HG03103 (cell line): ENCODE data around the gene ROR2.

Source experiments
- ATAC-seq: cut with Tn5 transposase; IDR thresholded peaks from one replicate; pipeline ENCODE4 v1.9.1; 2021; ENCODE audit warnings: low read depth; ENCODE audit not compliant: unreplicated experiment

ROR2 gene

GRCh38 chr9:91761362-91761761 is 188.7 kb downstream of the ROR2 start:
- ATAC-seq, result no peak

GRCh38 chr9:91760906-91761305 is 189.1 kb downstream of the ROR2 start:
- no peak for ATAC-seq

GRCh38 chr9:91758491-91758981 is 191.5 kb downstream of the ROR2 start:
- no peak for ATAC-seq

GRCh38 chr9:91757782-91758181 is 192.2 kb downstream of the ROR2 start:
- ATAC-seq, result no peak

GRCh38 chr9:91756510-91756780 is 193.6 kb downstream of the ROR2 start:
- ATAC-seq, result no peak

- no peak for ATAC-seq
Measured at GRCh38 chr9:91755761-91756509, 194.1 kb downstream of the ROR2 start.

GRCh38 chr9:91753711-91754110 is 196.3 kb downstream of the ROR2 start:
- no peak for ATAC-seq

GRCh38 chr9:91751922-91752321 is 198.1 kb downstream of the ROR2 start:
- ATAC-seq, result no peak

- no peak for ATAC-seq
Measured at GRCh38 chr9:91750343-91750742, 199.7 kb downstream of the ROR2 start.

GRCh38 chr9:91746904-91747303 is 203.1 kb downstream of the ROR2 start:
- no peak for ATAC-seq

- ATAC-seq, result no peak
Measured at GRCh38 chr9:91746357-91746756, 203.7 kb downstream of the ROR2 start.

- no peak for ATAC-seq
Measured at GRCh38 chr9:91744114-91744513, 205.9 kb downstream of the ROR2 start.

GRCh38 chr9:91741522-91741921 is 208.5 kb downstream of the ROR2 start:
- ATAC-seq, result no peak

- no peak for ATAC-seq
Measured at GRCh38 chr9:91740701-91741100, 209.3 kb downstream of the ROR2 start.

GRCh38 chr9:91736898-91737601 is 213.0 kb downstream of the ROR2 start:
- no peak for ATAC-seq

GRCh38 chr9:91736311-91736710 is 213.7 kb downstream of the ROR2 start:
- no peak for ATAC-seq

GRCh38 chr9:91735049-91735448 is 215.0 kb downstream of the ROR2 start:
- no peak for ATAC-seq

- no peak for ATAC-seq
Measured at GRCh38 chr9:91734371-91734981, 215.6 kb downstream of the ROR2 start.

GRCh38 chr9:91733006-91733624 is 216.9 kb downstream of the ROR2 start:
- ATAC-seq, result no peak

- no peak for ATAC-seq
Measured at GRCh38 chr9:91732187-91733005, 217.6 kb downstream of the ROR2 start.

GRCh38 chr9:91730806-91731205 is 219.2 kb downstream of the ROR2 start:
- ATAC-seq, result no peak
